OCI-M2 (cell line): ENCODE measurements around the gene UCHL1.
"Not testable (repeated sequence)": the region's sequence is repeated elsewhere in the genome, so short reads cannot be mapped to it uniquely, and the experiment has no call there.

Source experiments
- DNase-seq: peaks from one replicate; lab custom pipeline; 2025; ENCODE audit not compliant: unreplicated experiment; lab: John Stamatoyannopoulos, UW

The UCHL1 gene

DNA sequence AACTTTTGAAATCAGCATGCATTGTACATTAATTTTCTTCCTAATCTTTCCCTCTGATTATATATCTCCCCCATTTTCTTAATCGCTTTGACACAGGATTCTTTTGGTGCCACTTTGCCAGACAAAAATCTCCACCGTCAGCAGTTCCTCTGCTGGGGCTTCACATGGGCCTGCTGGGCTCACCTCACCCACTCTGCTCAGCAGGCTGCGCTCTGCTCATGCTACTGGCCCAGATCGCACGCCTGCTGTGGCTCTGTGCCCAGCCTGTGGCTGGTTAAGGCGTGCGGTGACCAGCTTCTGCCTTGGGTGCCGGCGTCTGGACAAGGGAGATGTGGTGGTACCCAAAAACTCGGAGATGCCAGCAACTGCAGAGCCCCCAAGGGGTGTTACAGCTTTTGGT is 31.1 kb downstream of the UCHL1 start:
- no peak for DNase-seq

DNA sequence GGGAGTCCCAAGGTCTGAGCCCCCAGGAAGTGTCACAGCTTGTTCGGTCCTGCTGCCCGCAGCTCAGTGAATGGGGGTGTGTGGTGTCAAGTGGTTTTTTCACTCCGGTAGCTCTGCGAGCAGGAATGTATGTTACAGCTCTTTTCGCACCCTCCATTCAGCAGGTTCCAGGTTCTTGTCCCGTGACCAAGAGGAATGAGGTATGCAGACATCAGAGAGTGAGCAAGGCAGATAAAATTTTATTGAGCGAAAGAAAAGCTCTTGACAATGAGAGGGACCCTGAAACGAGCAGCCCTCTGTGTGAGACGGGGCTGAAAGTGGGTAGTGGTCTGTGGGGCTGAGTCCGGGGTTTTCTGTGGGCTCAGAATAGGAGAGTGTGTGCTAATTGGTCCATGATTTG is 31.5 kb downstream of the UCHL1 start:
- no peak for DNase-seq

- DNase-seq, result no peak
Measured at GRCh38 chr4:41290479-41290878, 33.8 kb downstream of the UCHL1 start.

DNA sequence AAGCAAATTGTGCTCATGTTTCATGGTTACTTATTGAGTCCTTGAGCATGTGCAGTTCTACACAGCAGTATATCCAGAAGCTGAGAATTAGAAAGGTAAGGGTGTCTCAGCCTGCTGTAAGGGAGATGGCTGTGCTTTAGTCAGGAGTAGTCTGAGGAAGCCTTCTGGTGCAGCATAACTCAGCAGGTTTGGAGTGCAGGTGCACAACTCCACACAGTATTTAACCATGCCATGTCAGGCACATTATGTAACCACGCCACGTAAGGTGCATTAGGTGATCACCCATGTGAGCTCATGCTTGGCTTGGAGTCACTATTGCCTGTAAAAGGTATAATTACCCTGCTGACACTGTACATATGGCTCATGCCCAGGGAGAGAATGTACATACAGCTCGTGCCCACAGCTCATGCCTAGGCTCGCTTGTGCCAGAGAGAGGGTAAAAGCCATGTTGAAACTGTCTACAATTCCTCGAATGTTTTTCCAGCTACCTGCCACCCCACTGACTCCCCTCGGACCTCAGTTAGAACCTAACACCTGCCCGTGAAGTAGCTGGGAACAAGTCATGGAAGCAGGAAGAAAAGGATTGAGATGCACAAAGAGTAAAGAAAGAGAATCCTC is 37.8 kb downstream of the UCHL1 start:
- no peak for DNase-seq

GRCh38 chr4:41296995-41297394 is 40.3 kb downstream of the UCHL1 start:
- DNase-seq, result no peak

DNA sequence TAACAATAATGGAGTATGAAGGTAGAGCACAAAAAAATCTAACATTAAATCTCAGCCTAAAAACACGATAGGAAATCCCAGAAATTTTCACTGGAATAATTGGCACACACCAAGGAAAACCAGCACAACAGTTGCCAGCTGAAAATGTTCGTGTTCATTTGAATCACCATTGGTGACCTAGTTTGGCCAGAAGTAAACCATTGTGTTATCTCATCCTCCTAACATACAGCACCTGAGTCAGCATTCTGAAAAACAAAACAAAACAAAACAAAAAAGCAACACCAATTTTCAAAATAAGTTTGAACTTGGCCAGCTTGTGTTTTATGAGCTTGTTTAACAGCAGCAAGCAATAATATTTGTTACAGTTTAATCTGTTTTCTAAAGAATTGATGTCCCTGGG is 41.1 kb downstream of the UCHL1 start:
- no peak for DNase-seq

DNA sequence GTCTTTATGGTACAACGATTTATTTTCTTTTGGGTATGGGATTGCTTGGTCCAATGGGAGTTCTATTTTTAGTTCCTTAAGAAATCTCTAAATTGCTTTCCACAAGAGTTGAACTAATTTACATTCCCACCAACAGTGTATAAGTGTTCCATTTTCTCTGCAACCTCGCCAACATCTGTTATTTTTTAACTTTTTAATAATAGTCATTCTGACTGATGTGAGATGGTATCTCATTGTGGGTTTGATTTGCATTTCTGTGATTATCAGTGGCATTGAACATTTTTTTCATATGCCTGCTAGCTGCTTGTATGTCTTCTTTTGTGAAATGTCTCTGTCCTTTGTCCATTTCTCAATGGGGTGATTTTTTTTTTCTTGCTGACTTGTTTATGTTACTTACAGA is 42.8 kb downstream of the UCHL1 start:
- DNase-seq, result no peak

DNA sequence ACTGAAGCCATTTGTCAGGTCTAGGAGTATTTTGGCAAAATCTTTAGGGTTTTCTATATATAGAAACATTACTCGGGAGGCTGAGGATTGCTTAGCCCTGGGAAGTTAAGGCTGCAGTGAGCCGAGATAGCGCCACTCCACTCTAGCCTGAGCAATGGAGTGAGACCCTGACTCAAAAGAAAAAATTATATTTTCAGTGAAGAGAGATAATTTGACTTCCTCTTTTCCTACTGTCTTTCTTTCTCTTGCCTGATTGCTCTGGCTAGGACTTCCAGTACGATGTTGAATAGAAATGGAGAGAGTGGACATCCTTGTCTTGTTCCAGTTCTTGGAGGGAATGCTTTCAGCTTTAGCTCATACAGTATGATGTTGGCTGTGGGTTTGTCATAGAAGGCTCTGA is 44.4 kb downstream of the UCHL1 start:
- DNase-seq, result no peak

DNA sequence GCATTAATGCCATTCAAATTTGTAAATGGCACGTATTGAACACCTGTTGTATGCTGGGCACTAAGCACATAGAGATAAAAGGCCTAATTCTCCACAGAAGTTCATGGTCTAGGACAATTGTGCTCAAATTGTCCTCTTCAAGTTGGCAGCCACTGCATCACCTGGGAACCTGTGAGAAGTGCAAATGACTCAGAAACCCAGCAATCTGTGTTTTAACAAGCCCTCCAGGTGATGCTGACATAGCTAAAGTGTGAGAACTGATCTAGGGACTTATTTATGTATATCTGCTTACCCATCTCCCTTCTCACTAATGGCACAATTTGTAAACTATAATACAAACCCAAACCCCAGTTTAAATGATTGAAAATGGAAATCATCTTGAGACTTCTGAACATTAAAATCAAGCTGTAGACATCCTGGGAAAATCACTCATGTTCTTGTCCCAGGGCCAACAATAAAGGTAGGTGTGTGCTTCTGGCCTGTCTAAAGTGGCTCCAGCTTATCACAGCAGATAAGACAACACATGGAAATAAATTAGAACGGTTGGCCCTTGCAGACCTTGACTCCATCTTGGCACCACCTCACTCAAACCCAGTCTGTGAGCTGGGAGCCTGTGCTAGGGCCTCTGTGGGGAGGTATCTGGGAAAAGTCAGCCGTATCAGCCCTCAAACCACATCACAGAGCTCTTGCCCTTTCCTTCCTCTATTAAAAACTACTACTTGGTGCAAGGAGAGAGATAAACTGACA is 46.8 kb downstream of the UCHL1 start:
- DNase-seq, result no peak

DNA sequence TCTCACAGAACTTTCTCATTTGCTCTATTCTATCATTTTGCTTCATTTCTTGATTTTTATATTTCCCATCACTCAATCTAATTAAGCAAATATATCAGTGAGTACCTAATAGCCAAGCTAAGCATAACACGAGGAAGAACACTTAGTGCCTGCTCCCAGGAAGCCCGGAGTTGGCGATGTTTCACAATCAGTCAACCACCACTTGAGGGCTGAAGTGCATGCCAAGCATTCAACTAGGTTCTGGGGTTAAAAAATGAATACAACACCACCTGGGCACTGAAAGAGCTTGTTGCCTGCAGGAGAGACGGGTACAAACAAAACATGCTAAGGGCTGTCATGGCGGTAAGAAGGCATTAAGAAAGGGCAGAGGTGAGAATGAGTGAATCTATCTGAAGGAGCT is 47.5 kb downstream of the UCHL1 start:
- DNase-seq, result no peak

- no peak for DNase-seq
Measured at GRCh38 chr4:41305476-41305875, 48.7 kb downstream of the UCHL1 start.

DNA sequence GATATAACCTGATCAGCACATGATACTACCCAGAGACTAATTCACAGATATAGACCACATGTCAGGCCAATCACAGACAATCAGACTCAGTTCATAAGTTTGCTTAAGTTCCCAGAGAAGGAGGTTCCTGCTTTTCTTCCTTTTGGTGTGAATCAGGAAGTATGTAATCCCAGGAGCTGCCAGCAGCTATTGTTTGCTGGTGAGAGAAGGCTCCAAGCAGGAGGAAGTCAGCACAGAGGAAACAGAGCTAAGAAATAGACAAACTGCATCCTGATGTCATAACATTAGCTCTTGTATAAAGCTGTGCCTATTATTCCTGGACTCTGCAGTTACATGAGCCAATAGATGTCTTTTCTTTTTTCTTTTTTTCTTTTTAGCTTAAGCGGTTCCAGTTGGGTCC is 50.9 kb downstream of the UCHL1 start:
- DNase-seq, result no peak

DNA sequence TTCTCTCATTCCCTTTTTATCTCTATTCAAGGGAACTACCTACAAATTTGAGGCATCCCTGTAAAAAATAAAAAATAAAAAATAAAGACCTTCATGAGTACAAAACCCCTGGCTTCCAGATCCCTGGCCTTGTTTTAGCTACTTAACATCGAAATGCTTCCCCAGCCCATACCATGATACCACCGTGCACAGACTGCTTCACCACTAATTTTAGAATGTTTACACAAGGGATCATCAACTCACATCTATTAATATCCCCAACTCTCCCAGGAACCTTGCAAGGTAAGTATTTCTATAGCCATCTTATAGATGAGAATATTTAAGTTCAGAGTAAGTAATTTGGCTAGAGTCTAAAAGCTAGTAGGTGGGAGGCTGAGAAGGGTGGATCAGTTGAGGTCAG is 51.7 kb downstream of the UCHL1 start:
- no peak for DNase-seq

DNA sequence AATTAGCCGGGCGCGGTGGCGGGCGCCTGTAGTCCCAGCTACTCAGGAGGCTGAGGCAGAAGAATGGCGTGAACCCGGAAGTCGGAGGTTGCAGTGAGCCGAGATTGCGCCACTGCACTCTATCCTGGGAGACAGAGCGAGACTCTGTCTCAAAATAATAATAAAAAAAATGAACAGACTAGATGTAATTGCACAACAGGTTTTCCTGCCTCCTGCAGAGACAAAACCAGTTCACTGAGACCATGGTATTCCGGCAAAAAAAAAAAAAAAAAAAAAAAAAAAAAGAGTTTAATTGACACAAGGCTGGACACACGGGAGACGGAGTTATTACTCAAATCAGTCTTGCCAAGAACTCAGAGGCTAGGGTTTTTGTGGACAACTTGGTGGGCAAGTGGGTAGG is 58.7 kb downstream of the UCHL1 start:
- DNase-seq, result not testable (repeated sequence)

- DNase-seq, result no peak
Measured at GRCh38 chr4:41315862-41316261, 59.1 kb downstream of the UCHL1 start.
